ENCODE results near the gene IDUA.
A peak's percentile ranks its signal among the peaks of the same experiment; 100 is the strongest.

Gene IDUA

DNA sequence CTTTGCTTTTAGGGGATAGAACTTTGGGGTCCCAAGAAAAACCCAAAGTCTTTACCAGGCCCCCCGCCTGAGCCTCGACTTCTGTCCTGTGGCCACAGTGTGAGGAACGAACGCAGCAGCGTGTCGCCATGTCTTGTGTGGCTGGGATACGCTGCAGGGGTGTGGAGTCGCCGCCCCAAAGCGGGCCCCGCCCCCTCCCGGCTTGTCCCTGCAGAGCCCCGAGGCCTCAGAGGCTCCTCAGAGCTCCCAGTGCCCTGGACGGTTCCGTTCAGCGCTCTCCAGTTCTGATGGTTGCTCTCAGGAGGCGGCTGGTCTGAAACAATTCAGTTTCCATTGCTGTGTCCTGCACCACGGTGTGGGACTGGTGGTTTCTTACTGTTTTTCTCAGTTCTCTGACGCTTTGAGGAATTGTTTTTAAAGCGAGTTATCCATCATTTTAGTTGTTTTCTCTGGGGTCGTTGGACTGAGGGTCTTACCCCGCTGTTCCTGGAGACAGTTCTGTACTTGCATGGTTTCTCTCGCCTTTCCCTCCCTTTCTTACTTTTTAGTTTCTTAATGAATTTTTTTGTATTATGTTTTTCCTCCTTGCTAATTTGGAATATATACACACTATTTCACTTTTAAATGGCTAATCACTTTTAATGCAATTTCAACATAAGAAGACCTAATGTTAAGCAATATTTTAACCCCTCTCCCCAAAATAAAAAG is 1.6 kb upstream of the IDUA start:
- DNase-seq (ENCODE audit: low read depth in 2 of 3, low spot score in 1 of 3), result peak; percentile 52 to 72 (median 58)

DNA sequence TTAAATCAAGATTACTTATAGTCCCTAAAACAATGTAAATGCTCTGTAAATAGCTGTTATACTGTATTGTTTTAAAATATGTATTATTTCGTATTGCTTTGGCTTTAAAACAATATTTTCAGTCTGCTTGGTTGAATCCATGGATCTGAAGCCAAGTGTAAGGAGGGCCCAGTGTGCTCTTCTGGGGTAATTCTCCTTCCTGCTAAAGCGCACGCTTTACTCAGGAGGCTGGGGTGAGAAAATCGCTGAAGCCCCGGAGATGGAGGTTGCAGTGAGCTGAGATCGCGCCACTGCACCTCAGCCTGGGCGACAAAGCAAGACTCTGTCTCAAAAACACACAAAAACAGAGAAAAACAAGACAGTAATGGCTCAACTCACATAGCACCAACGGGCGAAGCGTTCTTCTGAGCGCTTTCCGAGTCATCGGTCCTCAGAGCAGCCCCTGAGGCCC is 391 bp upstream of the IDUA start:
- DNase-seq (ENCODE audit: low read depth in 2 of 3, low spot score in 1 of 3), result no peak

DNA sequence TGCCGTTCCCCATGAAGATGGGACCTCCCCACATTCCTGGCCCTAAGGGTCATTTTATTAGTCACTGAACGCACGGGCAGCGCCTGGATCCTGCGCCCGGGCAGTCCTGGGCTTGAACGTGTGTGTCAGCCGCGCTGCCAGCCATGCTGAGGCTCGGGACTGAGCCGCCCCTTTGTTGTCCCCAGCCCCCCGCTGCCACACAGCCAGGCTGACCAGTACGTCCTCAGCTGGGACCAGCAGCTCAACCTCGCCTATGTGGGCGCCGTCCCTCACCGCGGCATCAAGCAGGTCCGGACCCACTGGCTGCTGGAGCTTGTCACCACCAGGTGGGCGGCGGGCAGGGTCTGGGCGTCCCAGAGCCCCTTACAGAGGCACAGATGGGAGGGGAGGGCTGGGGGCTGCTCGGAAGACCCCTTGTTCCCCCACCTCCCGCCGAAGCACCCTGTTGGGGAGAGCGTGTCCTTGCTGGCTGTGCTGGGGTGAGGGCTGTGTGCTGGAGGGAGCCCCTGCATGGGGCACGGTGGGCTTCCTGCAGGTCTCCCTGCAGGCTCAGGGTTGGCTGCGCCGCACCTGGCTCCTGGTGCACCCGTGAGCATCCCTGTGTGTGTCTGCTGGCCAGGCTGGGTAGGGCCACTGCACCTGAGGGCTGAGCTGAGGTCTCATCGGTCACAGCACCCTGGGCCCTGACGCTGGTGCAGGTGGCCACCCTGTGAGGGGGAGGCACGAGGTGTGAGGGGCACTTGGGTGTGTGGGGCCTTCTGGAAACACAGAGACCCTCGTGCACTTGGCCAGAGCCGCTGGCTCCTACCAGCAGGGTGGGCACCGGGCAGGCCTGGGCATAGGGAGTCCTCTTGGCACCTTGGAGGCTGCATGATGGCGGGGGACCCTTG is 1.0 kb downstream of the IDUA start:
- DNase-seq (ENCODE audit: low read depth in 2 of 3, low spot score in 1 of 3), result no peak

DNA sequence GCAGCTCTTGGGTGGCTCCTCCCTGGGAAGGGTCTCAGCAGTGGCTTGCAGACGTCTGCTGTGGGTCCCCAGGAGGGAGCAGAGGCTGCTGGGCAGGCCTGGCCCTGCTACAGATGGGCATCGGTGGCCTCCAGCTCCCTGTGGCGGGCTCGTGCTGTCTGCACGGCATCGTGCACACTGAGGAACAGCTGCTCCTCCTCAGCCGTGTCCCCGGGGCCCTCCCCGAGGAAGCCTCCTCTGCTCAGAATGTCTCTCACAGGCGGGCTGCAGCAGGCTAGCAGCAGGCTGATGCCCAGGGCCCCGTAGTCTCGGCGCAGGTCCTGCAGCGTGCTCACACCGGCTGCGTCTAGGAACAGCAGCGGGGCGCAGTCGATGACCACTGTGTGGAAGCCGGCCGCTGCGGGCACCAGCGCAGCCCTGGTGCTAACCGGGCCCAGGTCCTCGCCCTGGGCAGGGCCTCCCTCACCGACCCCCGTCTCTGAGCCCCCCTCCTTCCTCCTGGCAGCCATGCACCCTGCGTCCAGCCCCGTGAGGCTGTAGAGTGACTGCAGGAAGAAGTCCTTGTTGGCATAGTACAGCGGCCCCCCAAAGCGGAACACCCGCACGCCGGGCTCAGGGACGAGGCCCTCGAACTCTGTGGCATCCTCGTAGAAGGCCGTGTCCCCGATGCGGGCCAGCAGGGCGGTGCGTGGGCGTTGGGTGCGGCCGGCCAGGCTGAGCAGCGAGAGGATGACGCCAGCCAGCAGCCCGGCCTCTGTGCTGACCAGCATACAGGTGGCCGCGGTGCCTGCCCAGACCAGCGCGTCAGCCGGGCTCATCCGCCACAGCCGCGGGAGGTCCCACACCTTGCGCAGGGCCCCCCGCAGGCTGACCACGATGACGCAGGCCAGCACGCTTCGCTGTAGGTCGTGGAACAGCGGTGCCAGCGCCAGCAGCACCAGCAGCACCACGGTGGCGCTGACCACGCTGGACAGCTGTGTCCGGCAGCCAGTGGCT is 2.2 kb downstream of the IDUA start:
- no peak for DNase-seq (ENCODE audit: low read depth in 2 of 3, low spot score in 1 of 3)

DNA sequence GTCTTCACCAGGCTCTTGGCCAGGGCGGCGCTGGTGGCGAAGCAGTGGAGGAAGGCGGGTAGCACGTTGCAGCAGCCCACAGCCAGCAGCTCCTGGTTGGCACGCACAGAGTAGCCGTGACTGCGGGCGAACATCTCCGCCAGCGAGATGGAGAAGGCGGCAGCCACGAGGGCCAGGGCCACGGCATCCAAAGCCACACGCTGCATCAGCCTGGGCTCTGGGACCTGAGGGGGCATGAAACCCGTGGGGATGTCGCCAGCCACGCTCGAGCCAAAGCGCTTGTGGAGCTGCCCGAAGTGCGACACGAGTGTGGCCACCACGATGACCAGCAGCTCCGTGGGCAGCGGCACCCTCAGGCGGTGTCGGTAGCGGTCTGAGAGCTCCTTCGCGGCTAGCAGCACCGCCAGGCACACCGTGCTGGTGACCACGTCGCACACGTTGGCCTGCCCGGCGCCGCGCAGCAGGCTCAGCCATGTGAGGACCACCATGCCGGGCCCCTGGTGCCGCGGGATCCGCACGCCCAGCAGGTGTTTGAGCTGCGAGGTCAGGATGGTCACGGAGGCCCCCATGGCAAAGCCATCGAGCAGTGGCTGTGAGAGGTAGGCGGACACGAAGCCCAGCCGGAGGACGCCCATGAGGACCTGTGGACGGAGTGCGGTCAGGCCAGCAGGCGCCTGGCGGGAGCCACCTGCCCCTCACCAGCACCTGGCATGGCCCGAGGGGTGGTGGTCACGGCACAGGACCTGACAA is 3.1 kb downstream of the IDUA start:
- DNase-seq (ENCODE audit: low read depth in 2 of 3, low spot score in 1 of 3), result no peak

DNA sequence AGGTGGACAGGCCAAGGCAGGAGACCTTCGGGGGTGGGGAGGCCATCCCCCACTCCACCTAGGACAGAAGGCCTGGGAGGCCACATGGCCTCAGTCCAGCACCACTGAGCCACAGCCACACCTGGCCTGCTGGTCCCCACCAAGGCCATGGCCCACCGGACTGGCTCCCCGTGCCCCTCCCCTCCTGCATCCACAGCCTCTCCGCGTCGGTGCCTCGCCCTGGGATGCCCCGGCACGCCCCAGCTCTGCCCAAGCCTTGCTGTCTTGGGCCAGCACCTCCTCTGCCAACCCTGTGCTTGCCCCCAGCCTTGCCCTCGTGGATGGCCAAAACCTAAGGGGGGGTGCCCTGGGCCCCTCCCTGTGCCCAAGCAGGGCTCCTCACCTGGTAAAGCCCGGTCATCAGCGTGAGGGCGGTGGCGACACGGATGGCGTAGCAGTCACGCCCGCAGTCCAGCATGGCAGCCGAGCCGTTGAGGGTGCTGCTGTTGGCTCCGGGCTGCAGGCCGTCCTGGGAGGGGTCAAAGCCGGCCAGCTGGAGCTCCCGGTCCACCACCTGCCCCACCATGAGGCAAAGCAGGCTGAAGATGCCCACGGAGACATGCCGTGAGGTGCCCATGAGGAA is 4.0 kb downstream of the IDUA start:
- DNase-seq (ENCODE audit: low read depth in 2 of 3, low spot score in 1 of 3), result no peak

DNA sequence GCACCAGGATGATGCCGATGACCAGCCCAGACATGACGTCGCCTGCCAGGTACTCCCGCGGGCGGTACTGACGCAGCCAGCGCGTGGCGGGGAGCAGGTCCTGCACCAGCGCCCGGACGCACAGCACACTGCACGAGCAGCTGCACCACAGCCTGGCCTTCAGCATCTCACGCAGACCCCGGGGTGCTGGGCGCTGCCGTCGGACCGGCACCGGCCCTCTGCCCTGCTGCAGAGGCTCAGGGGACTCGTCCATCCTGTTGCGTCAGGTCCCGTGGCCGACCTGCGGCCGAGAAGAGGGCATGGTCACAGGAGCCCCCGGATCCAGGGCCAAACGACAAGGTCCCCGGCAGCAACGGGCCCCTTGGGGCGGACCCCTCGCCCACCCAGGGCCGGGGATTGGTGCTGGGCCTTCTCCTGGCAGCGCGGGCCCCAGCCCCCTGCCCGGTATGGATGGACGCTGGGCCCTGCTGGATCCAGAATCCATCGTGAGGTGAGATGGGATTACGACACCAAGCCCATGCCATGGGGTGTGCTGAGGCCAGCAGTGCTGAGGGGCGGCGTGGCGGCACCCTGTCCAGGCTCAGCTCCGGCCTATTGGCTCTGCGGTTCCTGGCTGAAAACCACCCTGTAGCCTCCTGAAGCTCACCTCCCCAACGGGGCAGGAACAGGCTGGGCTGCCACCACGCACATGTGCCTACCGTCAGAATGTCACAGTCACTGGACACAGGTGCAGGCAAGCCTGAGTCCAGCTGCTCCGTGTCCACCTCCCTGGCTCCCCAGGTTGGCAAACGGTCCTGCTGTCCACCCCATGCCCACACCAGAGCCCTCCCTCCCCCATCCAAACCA is 4.8 kb downstream of the IDUA start:
- no peak for DNase-seq (ENCODE audit: low read depth in 2 of 3, low spot score in 1 of 3)

DNA sequence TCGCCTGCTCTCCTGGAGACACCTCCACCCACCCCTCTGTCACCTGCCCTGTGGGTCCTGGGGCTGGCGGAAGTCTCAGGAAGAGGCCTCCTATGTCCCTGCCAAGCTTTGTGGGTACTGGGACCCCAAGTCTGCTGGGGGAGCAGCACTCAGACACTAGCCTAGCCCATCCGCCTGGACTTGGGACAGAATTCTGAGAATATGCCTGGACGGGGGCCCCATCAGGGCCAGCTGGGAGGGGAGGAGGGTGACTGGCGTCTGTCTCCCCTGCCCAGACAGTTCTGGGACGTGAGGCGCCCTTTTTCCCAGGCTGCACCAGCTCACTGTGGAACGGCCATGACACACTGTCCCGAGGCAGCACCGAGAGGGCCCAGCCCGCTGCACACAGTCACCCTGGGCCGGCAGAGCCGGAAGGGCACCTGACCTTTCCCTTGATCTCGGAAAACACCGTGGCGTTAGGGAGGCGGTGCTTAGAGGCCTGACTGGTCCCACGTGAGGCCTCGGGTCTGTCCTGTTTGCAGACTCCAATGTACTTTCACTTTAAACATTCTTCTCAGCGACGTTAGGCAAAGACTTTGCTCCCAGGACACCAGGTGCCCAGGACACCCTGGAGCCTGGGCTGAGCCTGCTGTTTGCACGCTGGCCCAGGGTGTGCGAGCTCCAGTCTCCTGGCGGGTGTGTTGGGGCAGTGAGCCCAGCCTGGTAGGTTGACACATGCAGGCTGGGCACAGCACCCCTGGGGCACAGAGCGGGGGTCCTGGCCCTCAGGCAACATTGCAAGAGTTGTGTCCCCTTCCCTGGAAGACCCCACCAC is 5.7 kb downstream of the IDUA start:
- no peak for DNase-seq (ENCODE audit: low read depth in 2 of 3, low spot score in 1 of 3)

DNA sequence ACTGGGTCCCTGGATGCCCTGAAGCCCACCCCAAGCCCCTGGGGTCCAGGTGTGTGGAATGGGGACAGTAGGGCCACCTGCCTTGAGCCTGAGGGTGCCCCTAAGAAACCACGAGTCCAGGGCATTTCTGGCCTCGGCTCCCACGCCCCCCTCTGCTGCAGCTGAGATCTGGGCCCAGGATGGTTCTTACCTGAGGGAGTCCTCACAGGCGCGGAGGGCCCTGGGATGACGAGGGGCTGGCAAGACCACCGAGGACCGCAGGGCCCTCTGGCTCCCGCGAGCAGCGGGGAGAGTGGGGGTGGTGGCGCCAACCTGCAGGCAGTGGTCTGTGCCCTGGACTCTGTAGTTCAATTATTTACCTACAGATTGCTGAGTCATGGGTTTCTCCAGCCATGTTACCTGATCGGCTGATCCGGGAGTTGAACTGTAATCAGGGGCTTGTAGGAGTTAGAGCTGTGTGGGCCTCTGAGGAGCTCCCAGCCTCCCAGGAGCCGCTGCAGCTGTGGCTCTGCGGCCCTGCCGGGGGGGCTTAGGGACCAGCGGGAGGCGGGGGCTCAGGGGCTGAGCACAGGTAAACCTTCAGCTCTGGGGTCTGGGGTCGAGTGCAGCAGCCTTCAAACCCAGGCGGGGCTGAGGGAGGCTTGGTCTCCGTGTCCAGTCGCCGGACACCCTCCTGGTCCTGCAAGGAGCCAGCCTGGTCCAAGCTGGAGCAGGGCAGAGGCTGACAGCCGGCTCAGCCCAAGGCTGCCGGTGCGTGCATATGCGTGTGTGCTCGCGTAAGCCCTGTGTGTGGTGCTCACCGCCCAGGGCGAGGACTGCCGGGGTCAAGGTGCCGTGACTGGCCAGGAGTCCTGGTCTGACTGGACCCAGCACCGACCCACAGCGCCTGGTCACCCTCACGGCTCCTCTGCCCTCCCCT is 6.5 kb downstream of the IDUA start, which contains the start of gene SLC26A1:
SLC26A1 (minus strand) TSS at position 294 of the 919 bp plus-strand sequence. CDS start 1,701 bp downstream, outside the sequence.
- DNase-seq (ENCODE audit: low read depth in 2 of 3, low spot score in 1 of 3), result no peak

DNA sequence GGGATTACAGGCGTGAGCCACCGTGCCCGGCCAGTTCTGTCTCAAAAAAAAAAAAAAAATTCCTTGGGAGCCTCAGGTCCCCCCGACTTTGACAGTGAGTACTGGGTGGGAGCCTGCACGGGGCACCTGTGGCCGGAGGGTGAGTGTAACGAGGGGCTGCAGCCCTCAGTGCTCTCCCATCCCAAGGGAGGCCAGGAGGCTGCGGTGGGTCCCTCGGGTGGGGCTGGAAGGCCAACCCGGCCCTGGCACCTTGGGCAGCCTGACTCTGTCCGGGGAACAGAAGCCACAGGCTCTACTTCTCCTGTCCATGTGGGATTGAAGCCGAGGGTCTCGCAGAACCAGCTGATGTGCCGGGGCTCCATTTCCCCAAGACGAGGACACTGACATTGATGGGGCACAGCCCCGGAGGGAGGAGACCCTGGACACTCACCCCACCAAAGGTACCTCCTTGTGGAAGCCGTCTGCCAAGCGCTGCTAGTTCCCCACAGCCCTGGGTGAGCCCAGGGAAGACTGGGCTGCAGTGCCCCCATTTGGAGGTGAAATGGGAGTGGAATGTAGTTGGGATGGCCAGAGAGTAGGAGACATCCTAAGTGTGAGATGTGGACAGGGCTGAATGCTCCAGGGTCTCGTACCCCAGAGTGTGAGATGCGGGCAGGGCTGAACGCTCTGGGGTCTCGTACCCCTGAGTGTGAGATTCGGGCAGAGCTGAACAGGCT is 8.6 kb downstream of the IDUA start:
- DNase-seq (ENCODE audit: low read depth in 2 of 3, low spot score in 1 of 3), result no peak

DNA sequence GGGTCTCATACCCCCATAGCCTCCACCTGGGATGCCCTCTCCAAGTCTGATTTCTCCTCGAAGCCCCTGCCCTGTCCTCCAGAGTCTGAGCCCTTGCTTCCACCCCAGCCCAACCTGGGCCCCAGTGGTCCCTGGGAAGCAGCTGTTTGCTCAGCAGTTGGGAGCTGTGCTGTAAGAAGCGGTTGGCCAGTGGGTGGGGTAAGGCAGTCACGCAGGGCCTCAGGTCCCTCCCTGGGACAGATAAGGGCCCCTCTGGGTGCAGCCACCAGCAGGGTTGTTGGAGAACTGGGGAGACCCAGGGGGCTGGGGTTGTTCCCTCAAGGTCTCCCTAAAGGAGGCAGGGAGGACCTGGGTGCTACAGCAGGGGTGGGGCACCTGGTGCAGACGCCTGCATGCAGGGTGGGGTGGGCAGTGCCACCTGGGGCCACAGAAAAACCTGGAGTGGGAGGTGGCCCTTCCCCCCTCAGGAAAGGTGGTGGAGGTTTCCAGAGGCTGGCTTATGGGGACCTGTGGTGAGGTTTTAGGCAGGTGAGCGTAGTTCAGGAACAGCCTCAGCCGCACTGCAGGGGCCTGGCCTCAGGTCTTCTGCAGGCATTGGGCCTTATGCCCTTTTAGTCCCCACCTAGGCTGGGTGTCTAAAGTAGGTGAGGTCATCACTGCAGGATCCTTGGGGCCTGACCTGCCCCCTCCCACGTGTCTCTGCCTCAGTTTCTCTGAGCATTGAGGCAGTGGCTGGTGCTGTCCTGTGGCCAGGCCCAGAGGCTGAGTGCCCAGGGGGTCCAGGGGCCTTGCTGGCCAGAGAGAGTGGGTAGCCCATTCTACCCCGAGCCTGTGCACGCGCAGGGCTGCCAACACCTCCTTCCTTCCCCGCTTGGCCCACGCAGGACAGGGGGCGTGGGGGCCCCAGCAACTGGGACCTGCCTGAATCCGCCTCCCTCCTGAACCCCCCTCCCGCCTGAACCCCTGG is 9.5 kb downstream of the IDUA start:
- DNase-seq (ENCODE audit: low read depth in 2 of 3, low spot score in 1 of 3), result no peak

DNA sequence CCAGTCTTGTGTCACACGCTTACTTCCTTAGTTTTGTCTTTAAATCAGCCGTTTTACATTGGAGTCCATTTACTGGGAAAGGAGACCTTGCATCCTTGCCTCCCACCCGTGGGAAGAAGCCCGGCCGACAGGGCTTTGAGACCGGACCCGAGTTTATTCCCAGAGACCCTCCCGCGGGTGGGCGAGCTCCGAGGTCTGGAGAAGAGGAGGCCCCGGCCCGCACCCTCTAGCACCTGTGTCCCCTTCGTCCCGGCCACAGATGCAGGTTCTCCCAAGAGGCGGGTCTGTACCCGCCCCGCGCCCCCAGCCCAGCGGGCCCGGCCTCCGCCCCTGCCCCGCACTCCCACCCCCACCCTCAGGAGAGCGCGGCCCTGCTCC is 10.1 kb downstream of the IDUA start:
- DNase-seq (ENCODE audit: low read depth in 2 of 3, low spot score in 1 of 3), result no peak

DNA sequence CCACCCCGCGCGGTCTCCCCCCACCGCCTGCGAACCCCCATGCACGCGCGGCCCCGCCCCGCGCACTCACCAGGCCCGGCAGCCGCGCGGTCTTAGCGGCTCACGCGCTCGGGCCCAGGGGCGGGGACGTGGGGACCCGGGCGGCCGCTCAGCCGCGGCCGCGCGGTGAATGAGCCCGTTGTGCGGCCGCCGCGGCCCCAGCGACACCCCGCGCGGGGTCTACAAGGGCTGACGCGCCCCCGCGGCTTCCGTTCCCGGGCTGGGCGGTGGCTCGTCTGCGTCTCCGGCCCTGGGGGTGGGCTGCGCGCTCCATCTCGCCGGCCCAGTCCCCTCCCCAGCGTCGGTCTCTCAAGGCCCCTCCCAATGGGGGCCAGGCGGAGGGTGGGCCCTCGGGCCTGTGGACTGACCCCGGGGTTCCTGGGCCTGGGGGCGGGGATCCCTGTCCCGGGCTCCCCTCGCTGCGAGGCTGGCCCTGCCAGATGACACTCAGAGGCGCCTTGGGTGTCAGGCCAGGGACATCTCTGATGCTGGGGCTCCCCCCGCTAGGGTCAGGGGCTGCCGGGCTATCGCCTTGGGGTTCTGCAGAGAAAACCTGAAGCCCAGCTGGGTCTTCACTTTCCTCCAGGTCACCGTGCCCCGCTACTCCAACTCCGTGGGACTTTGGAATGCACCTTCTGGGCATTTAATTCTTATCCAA is 10.7 kb downstream of the IDUA start:
- DNase-seq (ENCODE audit: low read depth in 2 of 3, low spot score in 1 of 3), result no peak

DNA sequence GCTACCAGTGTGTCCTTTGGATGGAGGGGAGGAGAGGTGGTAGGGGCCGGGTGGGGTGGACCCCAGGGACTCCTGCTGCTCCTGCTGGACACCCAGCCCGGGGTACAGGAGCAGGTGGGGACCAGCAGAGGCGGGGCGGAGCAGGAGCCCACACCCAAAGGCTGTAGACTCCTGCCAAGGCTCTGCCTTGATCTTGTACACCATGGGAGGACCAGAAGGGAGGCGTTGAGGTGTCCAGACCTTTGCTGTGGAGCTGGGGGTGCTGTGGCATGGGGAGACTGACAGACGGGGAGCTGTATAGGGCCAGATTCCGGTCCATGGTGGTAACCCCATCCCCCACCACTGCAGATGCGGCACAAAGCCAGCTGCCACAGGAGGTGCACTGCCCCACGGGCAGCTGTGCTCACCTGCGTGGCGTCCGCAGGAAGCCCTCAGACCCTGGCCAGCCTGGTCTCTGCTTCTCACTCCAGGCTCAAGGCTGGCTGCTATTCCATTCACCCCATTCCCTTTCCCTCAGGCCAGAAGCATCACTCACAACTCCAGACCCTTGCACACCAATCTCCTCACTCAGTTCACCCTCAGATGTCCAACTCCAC is 11.3 kb downstream of the IDUA start:
- no peak for DNase-seq (ENCODE audit: low read depth in 2 of 3, low spot score in 1 of 3)

Measured in stimulated activated CD4-positive, alpha-beta T cell treated with anti-CD3 and anti-CD28 coated beads, Interleukin-12 subunit alpha, Interleukin-12 subunit beta, amount 100 ng/mL, for 48 hours (primary cell).